ENCODE measurements around the gene TP53INP2. TPM values are rescaled to one million over a fixed set of nuclear protein-coding genes. Genes with fewer than 3 reads are reported as not detected.
"Not testable (repeated sequence)": the region's sequence is repeated elsewhere in the genome, so short reads cannot be mapped to it uniquely, and the experiment has no call there.

The TP53INP2 gene
- 3.5 and 3.6 TPM in 2 replicates for total RNA-seq

DNA sequence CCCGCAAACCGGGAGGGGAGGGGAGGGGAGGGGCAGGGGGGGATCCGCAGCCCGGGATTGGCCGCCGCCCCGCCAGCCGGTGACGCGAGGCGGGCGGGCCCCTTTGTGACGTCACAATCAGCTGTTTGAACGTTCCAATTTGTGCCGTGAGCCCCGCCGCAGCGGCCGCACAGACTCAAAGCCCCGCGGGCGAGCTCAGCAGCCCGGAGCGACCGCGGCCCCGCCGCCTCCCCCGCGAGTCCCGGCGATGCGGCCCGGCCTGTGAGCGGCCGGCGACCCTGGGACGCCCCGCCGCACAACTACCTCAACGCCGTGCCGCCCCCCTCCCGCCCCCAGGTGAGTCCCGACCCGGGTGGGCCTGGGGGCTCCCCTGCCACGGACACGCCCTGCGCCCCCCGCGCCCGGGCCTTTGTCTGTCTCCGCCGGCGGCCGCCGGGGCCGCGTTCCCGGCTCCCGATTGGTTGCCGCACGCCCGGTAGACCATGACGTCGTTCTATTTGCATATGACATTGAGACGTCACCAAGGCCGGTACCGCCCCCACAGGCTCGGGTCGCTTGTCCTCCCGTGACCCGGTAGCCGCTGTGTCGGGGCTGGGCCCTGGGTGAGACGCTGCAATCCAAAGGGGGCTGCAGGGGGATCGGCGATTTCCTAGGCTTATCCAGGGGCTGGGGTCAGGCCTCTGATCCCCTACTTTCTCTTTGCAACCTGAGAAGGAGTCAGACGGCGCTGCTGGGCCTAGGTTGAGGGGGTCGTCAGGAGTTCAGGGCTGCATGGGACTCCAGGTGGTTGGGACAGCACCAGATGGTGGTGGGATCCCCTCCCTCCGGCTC is at the start of gene TP53INP2:
Gene TP53INP2, plus strand, starts transcription at position 168 of the 831 bp plus-strand sequence. CDS start 4,396 bp downstream, outside the sequence.
- DNase-seq (ENCODE audit: low read depth in 2 of 2): peak; percentile 91 to 96

DNA sequence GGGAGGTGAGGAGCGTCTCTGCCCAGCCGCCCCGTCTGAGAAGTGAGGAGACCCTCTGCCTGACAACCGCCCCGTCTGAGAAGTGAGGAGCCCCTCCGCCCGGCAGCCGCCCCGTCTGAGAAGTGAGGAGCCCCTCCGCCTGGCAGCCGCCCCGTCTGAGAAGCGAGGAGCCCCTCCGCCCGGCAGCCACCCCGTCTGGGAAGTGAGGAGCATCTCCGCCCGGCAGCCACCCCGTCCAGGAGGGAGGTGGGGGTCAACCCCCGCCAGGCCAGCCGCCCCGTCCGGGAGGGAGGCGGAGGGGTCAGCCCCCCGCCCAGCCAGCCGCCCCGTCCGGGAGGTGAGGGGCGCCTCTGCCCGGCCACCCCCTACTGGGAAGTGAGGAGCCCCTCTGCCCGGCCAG is 45.5 kb upstream of the TP53INP2 start:
- DNase-seq (ENCODE audit: low read depth in 2 of 2): not testable (repeated sequence)

- not testable (repeated sequence) for DNase-seq (ENCODE audit: low read depth in 2 of 2)
These were observed 42.3 kb upstream of the TP53INP2 start for GRCh38 chr20:34661811-34662210.

DNA sequence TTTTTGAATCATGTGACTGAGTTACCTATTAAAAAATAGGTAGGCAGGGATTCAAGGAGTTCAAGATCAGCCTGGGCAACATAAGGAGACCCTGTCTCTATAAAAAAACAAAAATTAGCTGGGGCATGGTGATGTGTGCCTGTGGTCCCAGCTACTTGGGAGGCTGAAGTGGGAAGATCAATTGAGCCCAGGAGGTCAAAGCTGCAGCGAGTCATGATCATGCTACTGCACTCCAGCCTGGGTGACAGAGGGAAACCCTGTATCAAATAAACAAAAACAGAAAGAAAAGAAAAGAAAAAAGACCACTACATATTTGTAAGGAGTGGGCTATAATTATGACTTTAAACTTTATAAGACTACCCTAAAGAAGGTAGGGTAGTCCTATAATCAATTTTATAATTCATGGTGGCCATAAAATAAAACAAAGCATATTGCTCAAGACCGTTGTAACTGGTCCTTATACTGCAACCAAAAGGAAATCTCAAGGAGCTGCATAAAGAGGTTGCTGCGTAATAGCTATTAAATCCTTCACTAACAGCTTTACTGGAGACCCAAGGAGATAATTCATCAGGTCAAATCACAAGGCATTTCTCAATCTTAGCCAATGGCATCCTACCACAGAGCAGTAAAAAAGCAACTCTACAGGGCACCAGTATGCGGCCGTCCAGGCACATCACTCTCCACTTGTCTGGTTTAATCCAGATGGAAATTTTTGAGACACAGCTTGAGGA is 40.8 kb upstream of the TP53INP2 start:
- DNase-seq (ENCODE audit: low read depth in 2 of 2): no peak

DNA sequence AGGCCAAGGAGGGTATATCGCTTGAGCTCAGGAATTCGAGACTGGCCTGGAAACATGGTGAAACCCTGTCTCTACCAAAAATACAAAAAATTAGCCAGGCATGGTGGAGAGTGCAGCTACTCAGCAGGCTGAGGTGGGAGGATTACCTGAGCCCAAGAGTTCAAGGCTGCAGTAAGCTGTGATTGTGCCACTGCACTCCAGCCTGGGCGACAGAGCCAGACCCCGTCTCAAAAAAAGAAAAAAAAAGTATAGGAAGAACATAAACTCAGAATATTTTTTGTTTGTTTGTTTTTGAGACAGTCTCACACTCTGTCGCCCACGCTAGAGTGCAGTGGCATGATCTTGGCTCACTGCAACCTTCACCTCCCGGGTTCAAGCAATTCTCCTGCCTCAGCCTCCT is 39.4 kb upstream of the TP53INP2 start:
- DNase-seq (ENCODE audit: low read depth in 2 of 2): not testable (repeated sequence)

DNA sequence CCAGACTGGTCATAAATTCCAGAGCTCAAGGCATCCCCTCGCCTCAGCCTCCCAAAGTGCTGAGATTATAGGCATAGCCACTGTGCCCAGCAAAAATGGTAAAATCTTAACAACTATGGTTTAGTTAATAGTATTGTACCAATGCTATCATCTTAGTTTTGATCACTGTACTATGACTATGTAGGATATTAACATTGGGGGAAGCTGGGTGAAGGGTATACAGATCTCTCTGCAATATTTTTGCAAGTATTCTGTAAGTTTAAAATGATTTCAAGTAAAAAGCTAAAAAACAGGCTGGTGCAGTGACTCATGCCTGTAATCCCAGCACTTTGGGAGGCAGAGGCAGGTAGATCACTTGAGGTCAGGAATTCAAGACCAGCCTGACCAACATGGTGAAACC is 35.0 kb upstream of the TP53INP2 start:
- DNase-seq (ENCODE audit: low read depth in 2 of 2): no peak

- DNase-seq (ENCODE audit: low read depth in 2 of 2): no peak
These were observed 30.7 kb upstream of the TP53INP2 start for GRCh38 chr20:34673412-34673811.

- DNase-seq (ENCODE audit: low read depth in 2 of 2): no peak
These were observed 28.6 kb upstream of the TP53INP2 start for GRCh38 chr20:34675561-34675960.

GRCh38 chr20:34675993-34676641 is 28.0 kb upstream of the TP53INP2 start:
- DNase-seq (ENCODE audit: low read depth in 2 of 2): no peak

GRCh38 chr20:34676642-34677373 is 27.3 kb upstream of the TP53INP2 start, which contains the start of gene PIGU:
Gene PIGU (minus strand): TSS chr20:34677092. CDS start chr20:34677085, 7 bp downstream.
- DNase-seq (ENCODE audit: low read depth in 2 of 2): peak; percentile 96 to 97

GRCh38 chr20:34680586-34681175 is 23.5 kb upstream of the TP53INP2 start:
- DNase-seq (ENCODE audit: low read depth in 2 of 2): no peak

GRCh38 chr20:34683667-34684066 is 20.5 kb upstream of the TP53INP2 start:
- DNase-seq (ENCODE audit: low read depth in 2 of 2): no peak

DNA sequence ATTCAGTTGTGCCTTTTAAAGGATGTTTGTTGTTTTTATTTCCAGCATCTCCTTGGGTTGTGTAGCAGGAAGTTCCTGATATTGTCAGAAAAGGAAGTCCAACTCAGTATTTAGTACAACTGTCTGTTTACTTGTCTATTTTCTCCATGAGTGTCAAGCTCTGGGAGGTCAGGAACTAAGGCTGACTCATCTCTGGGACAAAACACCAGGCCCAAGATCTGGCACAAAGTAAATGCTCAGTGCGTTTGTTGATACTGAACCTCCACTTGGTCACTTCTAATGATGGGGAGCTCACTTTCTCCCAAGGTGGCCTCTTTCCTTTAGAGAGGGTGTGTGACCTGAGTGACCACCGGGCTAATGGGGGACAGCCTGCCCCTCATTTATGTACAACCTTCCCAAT is 14.7 kb upstream of the TP53INP2 start:
- peak in 1 of 2 donors; percentile 86 for DNase-seq (ENCODE audit: low read depth in 2 of 2)

- no peak for DNase-seq (ENCODE audit: low read depth in 2 of 2)
These were observed 12.3 kb upstream of the TP53INP2 start for GRCh38 chr20:34691838-34692237.

GRCh38 chr20:34693414-34693813 is 10.7 kb upstream of the TP53INP2 start:
- DNase-seq (ENCODE audit: low read depth in 2 of 2): no peak

GRCh38 chr20:34701405-34702085 is 2.6 kb upstream of the TP53INP2 start:
- no peak for DNase-seq (ENCODE audit: low read depth in 2 of 2)

DNA sequence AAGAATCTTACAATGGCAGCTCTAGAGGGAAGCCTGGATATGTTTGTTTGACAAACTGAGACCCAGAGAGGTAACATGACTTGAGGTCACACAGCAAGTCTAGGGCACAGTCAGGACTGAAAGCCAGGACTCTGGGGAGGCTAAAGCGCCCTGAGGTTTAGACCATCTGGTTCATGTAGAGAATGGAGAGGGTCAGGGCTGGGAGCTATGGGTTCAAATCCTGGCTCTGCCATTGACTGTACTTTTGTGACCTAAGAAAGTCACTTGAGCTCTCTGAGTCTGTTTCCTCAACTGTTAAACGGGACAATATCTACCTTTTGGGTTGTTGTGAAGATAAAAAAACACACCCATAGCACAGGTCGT is 1.1 kb upstream of the TP53INP2 start:
- no peak for DNase-seq (ENCODE audit: low read depth in 2 of 2)

DNA sequence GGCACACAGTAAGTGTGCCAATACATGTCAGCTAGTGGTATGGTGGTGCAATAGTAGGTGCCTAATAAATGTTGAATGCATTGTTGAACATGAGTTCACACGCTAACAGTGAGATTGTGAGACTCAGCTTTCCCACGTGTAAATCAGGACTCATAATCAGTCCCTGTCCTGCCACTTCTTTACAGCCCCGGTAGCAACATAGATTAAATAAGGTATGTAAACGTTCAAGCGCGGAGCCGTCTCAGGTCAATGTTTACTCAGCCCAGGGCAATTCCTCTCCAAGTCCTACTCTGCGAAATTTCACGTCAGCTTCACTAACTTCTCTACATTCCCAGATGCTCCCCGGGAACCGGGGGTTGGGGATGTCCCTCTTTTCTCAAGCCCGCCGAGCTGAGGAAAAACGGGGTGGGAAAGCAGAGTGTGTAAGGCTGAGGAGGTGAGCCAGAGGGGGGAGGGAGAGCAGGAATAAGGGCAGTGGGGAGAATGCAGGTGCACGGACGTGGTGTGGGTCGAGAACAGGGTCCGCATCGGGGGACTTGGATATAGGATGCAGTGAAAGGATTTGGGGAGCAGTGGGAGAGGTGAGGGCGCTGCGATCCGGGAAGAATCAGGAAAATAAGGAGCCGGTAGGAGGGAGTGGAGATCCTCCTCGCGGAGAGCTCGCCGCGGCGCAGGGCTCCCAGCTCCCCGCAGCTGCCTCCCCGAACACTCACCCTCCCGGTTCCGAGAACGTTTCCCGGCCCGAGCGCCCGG is 544 bp upstream of the TP53INP2 start:
- peak; percentile 25 to 27 for DNase-seq (ENCODE audit: low read depth in 2 of 2)

- peak in 1 of 2 donors; percentile 20 for DNase-seq (ENCODE audit: low read depth in 2 of 2)
These were observed 858 bp downstream of the TP53INP2 start for GRCh38 chr20:34705008-34705396.

Measured in lung microvascular endothelial cell (primary cell).